CD4-positive, CD25-positive, alpha-beta regulatory T cell (primary cell): Measurements from ENCODE around the gene PPA2. TPM values are rescaled to one million over a fixed set of nuclear protein-coding genes. Genes with fewer than 3 reads are reported as not detected.
"Not testable (repeated sequence)": the region's sequence is repeated elsewhere in the genome, so short reads cannot be mapped to it uniquely, and the experiment has no call there.

ENCODE experiments used
- ATAC-seq, 2 donors: fragments of 150-1000 bp; cut with Tn5 transposase; one replicate each; pipeline ENCODE4 v1.10.0; 2021; ENCODE audit warnings: low read depth in 2 of 2, moderate number of reproducible peaks in 2 of 2, moderate library complexity in 1 of 2
- DNase-seq, 3 donors: peaks; one replicate each; pipeline versions ENCODE4 v3.0.0 to v3.0.0-alpha.2; 2012 to 2022; ENCODE audit warnings: mixed read lengths in 1 of 3
- H3K27ac ChIP-seq: one replicate; pipeline ENCODE4 v1.7.0; 2013; ENCODE audit warnings: mild to moderate bottlenecking, low read length; ENCODE audit not compliant: insufficient read depth, poor library complexity, severe bottlenecking
- H3K27me3 ChIP-seq: one replicate; pipeline ENCODE4 v1.7.0; 2013; ENCODE audit warnings: low read length; ENCODE audit not compliant: control insufficient read depth, insufficient read depth
- H3K36me3 ChIP-seq: one replicate; pipeline ENCODE4 v1.7.0; 2013; ENCODE audit warnings: mild to moderate bottlenecking, low read length, moderate library complexity; ENCODE audit not compliant: control insufficient read depth, insufficient read depth
- H3K4me1 ChIP-seq: 2 replicates; pipeline ENCODE4 v1.7.0; 2013; ENCODE audit warnings: mild to moderate bottlenecking, low read length; ENCODE audit not compliant: insufficient read depth, control insufficient read depth, poor library complexity, severe bottlenecking
- H3K4me3 ChIP-seq: one replicate; pipeline ENCODE4 v1.7.0; 2013; ENCODE audit warnings: low read depth, mild to moderate bottlenecking, low read length, moderate library complexity
- H3K9me3 ChIP-seq, 2 experiments: 1 replicate in 1 of 2; 2 replicates in 1 of 2; pipeline ENCODE4 v1.7.0; 2013; ENCODE audit warnings: low read length in 2 of 2, mild to moderate bottlenecking in 1 of 2, moderate library complexity in 1 of 2; ENCODE audit not compliant: control insufficient read depth in 2 of 2
- H3K27ac Mint-ChIP-seq, 3 donors: one replicate each; pipeline ENCODE4 v1.8.0; 2020 to 2022; ENCODE audit warnings: mild to moderate bottlenecking in 3 of 3, mixed read lengths in 3 of 3, moderate library complexity in 2 of 3
- H3K27me3 Mint-ChIP-seq: one replicate; pipeline ENCODE4 v1.8.0; 2022; ENCODE audit warnings: mild to moderate bottlenecking, mixed read lengths
- H3K36me3 Mint-ChIP-seq: one replicate; pipeline ENCODE4 v1.8.0; 2020; ENCODE audit warnings: mixed read lengths
- H3K4me1 Mint-ChIP-seq, 4 donors: one replicate each; pipeline ENCODE4 v1.8.0; 2020 to 2022; ENCODE audit warnings: mixed read lengths in 4 of 4, mild to moderate bottlenecking in 1 of 4
- H3K4me3 Mint-ChIP-seq, 4 donors: one replicate each; pipeline ENCODE4 v1.8.0; 2020 to 2022; ENCODE audit warnings: mild to moderate bottlenecking in 4 of 4, mixed read lengths in 4 of 4, moderate library complexity in 3 of 4
- H3K9me3 Mint-ChIP-seq, 7 donors: one replicate each; pipeline ENCODE4 v1.8.0; 2020 to 2022; ENCODE audit warnings: mixed read lengths in 7 of 7, mild to moderate bottlenecking in 3 of 7, moderate library complexity in 2 of 7
- polyA plus RNA-seq, 4 donors: library from polyadenylated mRNA; unstranded; fragments of 300-500 nt; fragmentation: Illumina TruSeq; gene quantifications; one replicate each; pipeline ENCODE4 v1.2.3, GENCODE V29; 2021
- total RNA-seq: library from RNA; stranded (reverse); gene quantifications from one replicate; pipeline ENCODE4 v1.2.3, GENCODE V29; 2022

The PPA2 gene
- total and polyA plus RNA-seq, 5 donors from 2014 or later = 42.2 to 126 (median 106) TPM

- H3K36me3 Mint-ChIP-seq = peaks cover 48% of the 10 kb centered on the region
- DNase-seq (no peak), ATAC-seq (no peak)
- peaks cover 0 to 6% (median 1%) of the 10 kb centered on the region in 7 donors for H3K9me3 Mint-ChIP-seq
- no peak overlapping the region for H3K27ac ChIP-seq
- H3K4me1 ChIP-seq = no peaks in the 10 kb centered on the region
- no peak overlapping the region for H3K4me3 ChIP-seq
- H3K27me3 ChIP-seq = no peaks in the 10 kb centered on the region
- H3K27me3 Mint-ChIP-seq = no peaks in the 10 kb centered on the region
- peaks cover 0 to 12% (median 6%) of the 10 kb centered on the region in 4 donors for H3K4me1 Mint-ChIP-seq
- H3K4me3 Mint-ChIP-seq = no peak overlapping the region
- H3K36me3 ChIP-seq = peaks cover 16% of the 10 kb centered on the region
- no peaks in the 10 kb centered on the region for H3K9me3 ChIP-seq
- no peak overlapping the region for H3K27ac Mint-ChIP-seq
Measured at GRCh38 chr4:105415281-105415744, 58.5 kb downstream of the PPA2 start.

DNA sequence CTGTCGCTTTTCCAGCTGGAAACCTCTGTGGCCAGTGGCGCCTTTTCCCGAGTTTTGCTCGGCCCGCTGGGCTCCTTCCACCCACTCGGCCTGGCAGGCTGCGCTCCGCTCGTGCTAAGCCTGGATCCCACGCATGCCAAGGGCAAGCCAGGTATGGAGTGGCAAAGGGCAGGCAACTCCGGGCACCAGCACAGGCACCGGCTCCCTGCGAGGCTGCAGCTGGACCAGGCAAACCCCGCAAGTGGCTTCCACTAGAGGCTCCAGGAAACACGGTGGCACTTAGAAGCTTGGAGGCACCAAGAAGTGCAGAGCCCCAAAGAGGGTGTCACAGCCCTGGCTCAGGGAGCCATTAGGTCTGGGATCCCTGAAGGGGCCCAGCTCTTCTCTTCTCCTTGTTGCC, 59.5 kb downstream of the PPA2 start:
- Histone ChIP-seq H3K27me3 (no peaks in the 10 kb centered on the region), H3K4me3 (no peak overlapping the region), H3K4me1 (no peaks in the 10 kb centered on the region), H3K27ac (no peak overlapping the region), H3K36me3 (peaks cover 17% of the 10 kb centered on the region), H3K9me3 (no peaks in the 10 kb centered on the region)
- Mint-ChIP-seq H3K36me3 (peaks cover 56% of the 10 kb centered on the region), H3K4me1 (peaks cover 0 to 16% (median 10%) of the 10 kb centered on the region in 4 donors), H3K9me3 (peaks cover 0 to 6% (median 1%) of the 10 kb centered on the region in 7 donors), H3K27ac (no peak overlapping the region), H3K27me3 (no peaks in the 10 kb centered on the region), H3K4me3 (no peak overlapping the region)
- ATAC-seq = no peak
- no peak for DNase-seq

GRCh38 chr4:105409135-105409534, 64.7 kb downstream of the PPA2 start:
- H3K9me3 ChIP-seq, H3K27ac Mint-ChIP-seq, H3K27ac ChIP-seq, H3K4me3 Mint-ChIP-seq, DNase-seq, H3K4me3 ChIP-seq, H3K27me3 ChIP-seq, H3K4me1 ChIP-seq, ATAC-seq, H3K27me3 Mint-ChIP-seq: not testable (repeated sequence)
- H3K9me3 Mint-ChIP-seq = peaks cover 0 to 10% (median 4%) of the 10 kb centered on the region in 7 donors
- H3K36me3 Mint-ChIP-seq = peaks cover 80% of the 10 kb centered on the region
- H3K36me3 ChIP-seq = peaks cover 18% of the 10 kb centered on the region
- peaks cover 8 to 26% (median 16%) of the 10 kb centered on the region in 4 donors for H3K4me1 Mint-ChIP-seq

GRCh38 chr4:105400901-105401677, 72.8 kb downstream of the PPA2 start:
- Mint-ChIP-seq H3K9me3 (peaks cover 0 to 6% (median 2%) of the 10 kb centered on the region in 7 donors), H3K4me3 (no peak overlapping the region), H3K27ac (no peak overlapping the region), H3K27me3 (no peaks in the 10 kb centered on the region), H3K36me3 (peaks cover 55% of the 10 kb centered on the region), H3K4me1 (peaks cover 0 to 8% (median 1%) of the 10 kb centered on the region in 4 donors)
- no peak for ATAC-seq
- H3K9me3 ChIP-seq = peaks cover 0 to 2% of the 10 kb centered on the region in 2 experiments
- no peaks in the 10 kb centered on the region for H3K27me3 ChIP-seq
- no peak overlapping the region for H3K27ac ChIP-seq
- H3K36me3 ChIP-seq = peaks cover 12% of the 10 kb centered on the region
- no peaks in the 10 kb centered on the region for H3K4me1 ChIP-seq
- H3K4me3 ChIP-seq = no peak overlapping the region
- no peak for DNase-seq

- no peaks in the 10 kb centered on the region for H3K27me3 Mint-ChIP-seq
- H3K27ac Mint-ChIP-seq = no peak overlapping the region
- ATAC-seq = no peak
- Histone ChIP-seq H3K27ac (no peak overlapping the region), H3K4me3 (no peak overlapping the region), H3K27me3 (no peaks in the 10 kb centered on the region), H3K4me1 (no peaks in the 10 kb centered on the region), H3K9me3 (no peaks in the 10 kb centered on the region), H3K36me3 (peaks cover 7% of the 10 kb centered on the region)
- peaks cover 0 to 8% (median 1%) of the 10 kb centered on the region in 4 donors for H3K4me1 Mint-ChIP-seq
- peaks cover 0 to 6% (median 0%) of the 10 kb centered on the region in 7 donors for H3K9me3 Mint-ChIP-seq
- no peak overlapping the region for H3K4me3 Mint-ChIP-seq
- DNase-seq = no peak
- peaks cover 51% of the 10 kb centered on the region for H3K36me3 Mint-ChIP-seq
Measured at GRCh38 chr4:105399532-105400161, 74.2 kb downstream of the PPA2 start.

GRCh38 chr4:105392858-105393257, 81.0 kb downstream of the PPA2 start:
- peaks cover 47% of the 10 kb centered on the region for H3K36me3 Mint-ChIP-seq
- H3K4me3 ChIP-seq = no peak overlapping the region

DNA sequence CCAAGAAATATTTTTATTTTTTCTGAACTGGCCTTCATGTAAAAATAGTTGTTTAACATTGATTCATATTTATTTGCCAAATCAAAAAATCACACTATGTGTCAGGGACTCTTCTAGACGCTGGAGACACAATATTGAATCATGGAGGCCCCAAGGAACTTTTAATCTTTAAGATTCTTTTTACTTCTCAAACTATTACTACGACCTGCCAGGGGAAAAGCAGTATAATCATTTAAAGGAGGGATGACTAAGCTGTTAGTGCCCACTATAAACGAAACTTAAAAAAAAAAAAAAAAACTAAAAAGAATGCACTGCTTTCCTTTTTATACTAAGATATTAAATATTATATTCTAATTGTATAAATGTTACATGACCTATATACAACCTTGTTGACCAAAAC, 84.7 kb downstream of the PPA2 start:
- Mint-ChIP-seq H3K36me3 (peaks cover 44% of the 10 kb centered on the region), H3K4me1 (peaks cover 0 to 7% (median 4%) of the 10 kb centered on the region in 4 donors), H3K9me3 (no peaks in the 10 kb centered on the region), H3K27me3 (no peaks in the 10 kb centered on the region), H3K4me3 (no peak overlapping the region), H3K27ac (no peak overlapping the region)
- Histone ChIP-seq H3K27me3 (no peaks in the 10 kb centered on the region), H3K4me1 (no peaks in the 10 kb centered on the region), H3K36me3 (peaks cover 39% of the 10 kb centered on the region), H3K27ac (no peak overlapping the region), H3K9me3 (no peaks in the 10 kb centered on the region), H3K4me3 (no peak overlapping the region)
- DNase-seq (no peak), ATAC-seq (no peak)

More at GRCh38 chr4:105392858-105393257, 81.0 kb downstream of the PPA2 start:
- Histone ChIP-seq H3K27me3 (no peaks in the 10 kb centered on the region), H3K9me3 (no peaks in the 10 kb centered on the region), H3K4me1 (no peaks in the 10 kb centered on the region), H3K36me3 (peaks cover 19% of the 10 kb centered on the region), H3K27ac (no peak overlapping the region)
- Mint-ChIP-seq H3K27ac (no peak overlapping the region), H3K4me1 (peaks cover 0 to 3% (median 0%) of the 10 kb centered on the region in 4 donors), H3K4me3 (no peak overlapping the region), H3K27me3 (no peaks in the 10 kb centered on the region), H3K9me3 (no peaks in the 10 kb centered on the region)
- DNase-seq (no peak), ATAC-seq (no peak)
